NT2/D1 (cell line): ENCODE data around the gene UBR4.

ENCODE experiments used
- DNase-seq: peaks from one replicate; pipeline ENCODE4 v3.0.0-alpha.2; 2011; ENCODE audit warnings: low read depth, low spot score
- H3K27me3 ChIP-seq: 2 replicates; pipeline ENCODE4 v1.6.0; 2011; ENCODE audit warnings: mild to moderate bottlenecking; ENCODE audit not compliant: insufficient read length, insufficient read depth
- H3K36me3 ChIP-seq: 2 replicates; pipeline ENCODE4 v1.6.1; 2011; ENCODE audit warnings: mild to moderate bottlenecking, low read length, mixed read lengths; ENCODE audit not compliant: insufficient read depth, insufficient read length
- H3K4me1 ChIP-seq: 2 replicates; pipeline ENCODE4 v1.5.1; 2011; ENCODE audit not compliant: insufficient read depth, insufficient read length
- H3K4me3 ChIP-seq: 2 replicates; pipeline ENCODE4 v1.5.1; 2011; ENCODE audit warnings: low read depth; ENCODE audit not compliant: insufficient read length
- H3K9ac ChIP-seq: 2 replicates; pipeline ENCODE4 v1.6.0; 2011; ENCODE audit warnings: low read depth; ENCODE audit not compliant: insufficient read length
- H3K9me3 ChIP-seq: 2 replicates; pipeline ENCODE4 v1.5.1; 2011; ENCODE audit warnings: mild to moderate bottlenecking, low read length; ENCODE audit not compliant: insufficient read depth
- SUZ12 ChIP-seq: IDR thresholded peaks from 2 replicates; pipeline ENCODE4 v1.6.1; 2011; ENCODE audit not compliant: insufficient read length, insufficient read depth; ENCODE audit errors: extremely low read depth
- YY1 ChIP-seq: IDR thresholded peaks from 2 replicates; pipeline ENCODE4 v1.6.1; 2011; ENCODE audit not compliant: insufficient read length, insufficient read depth
- ZNF274 ChIP-seq: IDR thresholded peaks from 2 replicates; pipeline ENCODE4 v1.6.1; 2011; ENCODE audit warnings: mild to moderate bottlenecking, low read depth, low read length

UBR4 gene

GRCh38 chr1:19072285-19072981, 137.6 kb downstream of the UBR4 start:
- Histone ChIP-seq H3K4me1 (peaks cover 8% of the 10 kb centered on the region), H3K4me3 (no peak overlapping the region), H3K9ac (no peak overlapping the region), H3K27me3 (no peaks in the 10 kb centered on the region), H3K36me3 (peaks cover 54% of the 10 kb centered on the region), H3K9me3 (no peaks in the 10 kb centered on the region)
- TF ChIP-seq YY1 = no peak
- TF ChIP-seq SUZ12 = no peak
- TF ChIP-seq ZNF274 = no peak
- no peak for DNase-seq

GRCh38 chr1:19071674-19072281, 138.3 kb downstream of the UBR4 start:
- Histone ChIP-seq H3K9me3 (no peaks in the 10 kb centered on the region), H3K4me1 (peaks cover 11% of the 10 kb centered on the region), H3K9ac (no peak overlapping the region), H3K27me3 (no peaks in the 10 kb centered on the region), H3K36me3 (peaks cover 48% of the 10 kb centered on the region), H3K4me3 (no peak overlapping the region)
- TF ChIP-seq SUZ12 (no peak), YY1 (no peak), ZNF274 (no peak)
- DNase-seq = no peak

- no peak for TF ChIP-seq YY1
- TF ChIP-seq SUZ12 = no peak
- TF ChIP-seq ZNF274 = no peak
- Histone ChIP-seq H3K9ac (peak overlapping the region; percentile 11), H3K27me3 (no peaks in the 10 kb centered on the region), H3K36me3 (peaks cover 41% of the 10 kb centered on the region), H3K4me1 (peaks cover 12% of the 10 kb centered on the region), H3K4me3 (no peak overlapping the region), H3K9me3 (no peaks in the 10 kb centered on the region)
- DNase-seq = no peak
Observed at GRCh38 chr1:19070891-19071621, 139.0 kb downstream of the UBR4 start.

GRCh38 chr1:19070197-19070651, 139.8 kb downstream of the UBR4 start:
- Histone ChIP-seq H3K9me3 (no peaks in the 10 kb centered on the region), H3K36me3 (peaks cover 32% of the 10 kb centered on the region), H3K4me3 (no peak overlapping the region), H3K9ac (no peak overlapping the region), H3K27me3 (no peaks in the 10 kb centered on the region), H3K4me1 (peaks cover 12% of the 10 kb centered on the region)
- TF ChIP-seq YY1 (no peak), SUZ12 (no peak), ZNF274 (no peak)
- no peak for DNase-seq

- no peak overlapping the region for H3K4me3 ChIP-seq
- H3K36me3 ChIP-seq = peaks cover 18% of the 10 kb centered on the region
- no peaks in the 10 kb centered on the region for H3K27me3 ChIP-seq
- TF ChIP-seq ZNF274 (no peak), SUZ12 (no peak), YY1 (no peak)
- no peaks in the 10 kb centered on the region for H3K9me3 ChIP-seq
- no peak overlapping the region for H3K9ac ChIP-seq
- peaks cover 12% of the 10 kb centered on the region for H3K4me1 ChIP-seq
- DNase-seq = no peak
Observed at GRCh38 chr1:19068639-19069276, 141.3 kb downstream of the UBR4 start.

GRCh38 chr1:19067912-19068638, 142.0 kb downstream of the UBR4 start:
- Histone ChIP-seq H3K9me3 (no peaks in the 10 kb centered on the region), H3K9ac (no peak overlapping the region), H3K4me3 (no peak overlapping the region), H3K27me3 (no peaks in the 10 kb centered on the region), H3K4me1 (peaks cover 12% of the 10 kb centered on the region), H3K36me3 (peaks cover 11% of the 10 kb centered on the region)
- TF ChIP-seq ZNF274 (no peak), SUZ12 (no peak), YY1 (no peak)
- no peak for DNase-seq
